ENCODE measurements around the gene TACO1.

TACO1 gene

DNA sequence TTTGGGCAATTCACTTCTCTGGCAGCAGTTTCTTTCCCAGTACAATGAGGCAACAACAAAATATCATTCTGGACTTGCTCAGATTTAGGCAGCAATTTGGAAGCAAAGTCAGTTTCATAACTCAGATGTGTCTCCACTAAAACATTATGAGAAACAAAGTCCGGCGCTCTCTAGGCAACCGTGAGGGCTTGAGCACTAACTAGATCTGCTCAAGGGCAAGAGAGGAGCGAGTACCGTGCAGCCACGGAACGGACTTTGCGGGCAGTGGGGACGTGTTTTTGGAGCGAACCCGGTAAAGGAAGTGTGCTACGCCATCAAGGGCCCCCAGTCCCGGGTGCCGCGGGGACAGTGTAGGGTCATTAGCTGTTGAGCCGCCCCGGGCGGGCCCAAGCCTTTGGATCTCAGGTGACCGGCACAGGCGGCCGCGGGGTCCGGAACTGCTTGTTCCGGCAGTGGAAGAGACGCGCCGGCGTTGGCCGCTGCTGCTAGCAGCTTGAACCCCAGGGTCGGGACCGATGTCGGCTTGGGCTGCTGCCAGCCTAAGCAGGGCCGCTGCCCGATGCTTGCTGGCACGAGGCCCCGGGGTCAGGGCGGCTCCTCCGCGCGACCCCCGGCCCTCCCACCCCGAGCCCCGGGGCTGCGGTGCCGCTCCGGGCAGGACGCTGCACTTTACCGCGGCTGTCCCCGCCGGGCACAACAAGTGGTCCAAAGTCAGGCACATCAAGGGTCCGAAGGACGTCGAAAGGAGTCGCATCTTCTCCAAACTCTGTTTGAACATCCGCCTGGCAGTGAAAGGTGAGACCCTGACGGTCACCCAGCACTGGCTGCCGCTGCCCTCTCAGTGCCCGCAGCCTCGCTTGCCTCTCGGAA, at the start of gene TACO1:
Gene TACO1 (plus strand): TSS at position 327 of the 870 bp plus-strand sequence. CDS start 189 bp downstream, at position 516.
- Mint-ChIP-seq H3K4me1 (ENCODE audit: low read depth) (peaks cover 33% of the 10 kb centered on the region), H3K36me3 (ENCODE audit: low read depth) (peaks cover 15% of the 10 kb centered on the region), H3K4me3 (peak within 1 kb of the TSS; percentile 95), H3K27me3 (ENCODE audit: low read depth) (no peaks in the 10 kb centered on the region), H3K27ac (peak within 1 kb of the TSS; percentile 91), H3K9me3 (no peaks in the 10 kb centered on the region)

- peaks cover 31% of the 10 kb centered on the region for H3K36me3 Mint-ChIP-seq (ENCODE audit: low read depth)
- H3K27ac Mint-ChIP-seq: peak overlapping the region; percentile 74
- H3K4me1 Mint-ChIP-seq (ENCODE audit: low read depth): peaks cover 36% of the 10 kb centered on the region
- no peaks in the 10 kb centered on the region for H3K27me3 Mint-ChIP-seq (ENCODE audit: low read depth)
- peak overlapping the region; percentile 96 for H3K4me3 Mint-ChIP-seq
- no peaks in the 10 kb centered on the region for H3K9me3 Mint-ChIP-seq
Measured at GRCh38 chr17:63552211-63552610, 48.5 kb upstream of the TACO1 start.

GRCh38 chr17:63555500-63556156, 45.1 kb upstream of the TACO1 start:
- Mint-ChIP-seq H3K27me3 (ENCODE audit: low read depth) (no peaks in the 10 kb centered on the region), H3K9me3 (no peaks in the 10 kb centered on the region), H3K4me1 (ENCODE audit: low read depth) (peaks cover 39% of the 10 kb centered on the region), H3K4me3 (no peak overlapping the region), H3K27ac (no peak overlapping the region), H3K36me3 (ENCODE audit: low read depth) (peaks cover 31% of the 10 kb centered on the region)

DNA sequence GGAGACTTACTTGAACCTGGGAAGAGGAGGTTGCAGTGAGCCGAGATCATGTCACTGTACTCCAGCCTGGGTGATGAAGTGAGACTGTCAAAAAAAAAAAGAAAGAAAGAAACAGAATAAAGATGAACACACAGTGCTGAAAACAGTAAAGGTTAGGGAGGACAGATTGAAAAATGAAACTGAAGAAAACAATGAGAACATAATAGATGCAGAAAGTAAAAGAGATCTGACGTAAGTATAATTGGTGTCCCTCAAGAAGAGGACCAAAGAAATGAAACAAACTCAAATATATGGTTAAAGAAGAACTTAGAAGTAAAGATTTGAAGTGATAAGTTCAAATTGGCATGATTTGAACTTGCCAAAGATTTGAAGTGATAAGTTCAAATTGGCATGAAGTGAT, 43.3 kb upstream of the TACO1 start:
- H3K27ac Mint-ChIP-seq: no peak overlapping the region
- no peaks in the 10 kb centered on the region for H3K9me3 Mint-ChIP-seq
- peaks cover 34% of the 10 kb centered on the region for H3K4me1 Mint-ChIP-seq (ENCODE audit: low read depth)
- H3K36me3 Mint-ChIP-seq (ENCODE audit: low read depth): peaks cover 26% of the 10 kb centered on the region
- H3K4me3 Mint-ChIP-seq: no peak overlapping the region
- no peaks in the 10 kb centered on the region for H3K27me3 Mint-ChIP-seq (ENCODE audit: low read depth)

- H3K4me1 Mint-ChIP-seq (ENCODE audit: low read depth): peaks cover 34% of the 10 kb centered on the region
Measured at GRCh38 chr17:63558441-63558840, 42.3 kb upstream of the TACO1 start.

GRCh38 chr17:63561819-63562218, 38.9 kb upstream of the TACO1 start:
- no peaks in the 10 kb centered on the region for H3K9me3 Mint-ChIP-seq
- H3K27ac Mint-ChIP-seq: peak overlapping the region; percentile 15
- H3K36me3 Mint-ChIP-seq (ENCODE audit: low read depth): peaks cover 3% of the 10 kb centered on the region
- no peak overlapping the region for H3K4me3 Mint-ChIP-seq
- peaks cover 19% of the 10 kb centered on the region for H3K4me1 Mint-ChIP-seq (ENCODE audit: low read depth)
- H3K27me3 Mint-ChIP-seq (ENCODE audit: low read depth): no peaks in the 10 kb centered on the region

More at GRCh38 chr17:63558441-63558840, 42.3 kb upstream of the TACO1 start:
- H3K4me3 Mint-ChIP-seq: no peak overlapping the region
- H3K27me3 Mint-ChIP-seq (ENCODE audit: low read depth): no peaks in the 10 kb centered on the region
- peaks cover 23% of the 10 kb centered on the region for H3K36me3 Mint-ChIP-seq (ENCODE audit: low read depth)
- no peak overlapping the region for H3K27ac Mint-ChIP-seq
- H3K9me3 Mint-ChIP-seq: no peaks in the 10 kb centered on the region

GRCh38 chr17:63563339-63563738, 37.4 kb upstream of the TACO1 start:
- Mint-ChIP-seq H3K27ac (no peak overlapping the region), H3K4me3 (no peak overlapping the region), H3K36me3 (ENCODE audit: low read depth) (no peaks in the 10 kb centered on the region), H3K4me1 (ENCODE audit: low read depth) (peaks cover 14% of the 10 kb centered on the region), H3K9me3 (no peaks in the 10 kb centered on the region), H3K27me3 (ENCODE audit: low read depth) (no peaks in the 10 kb centered on the region)

DNA sequence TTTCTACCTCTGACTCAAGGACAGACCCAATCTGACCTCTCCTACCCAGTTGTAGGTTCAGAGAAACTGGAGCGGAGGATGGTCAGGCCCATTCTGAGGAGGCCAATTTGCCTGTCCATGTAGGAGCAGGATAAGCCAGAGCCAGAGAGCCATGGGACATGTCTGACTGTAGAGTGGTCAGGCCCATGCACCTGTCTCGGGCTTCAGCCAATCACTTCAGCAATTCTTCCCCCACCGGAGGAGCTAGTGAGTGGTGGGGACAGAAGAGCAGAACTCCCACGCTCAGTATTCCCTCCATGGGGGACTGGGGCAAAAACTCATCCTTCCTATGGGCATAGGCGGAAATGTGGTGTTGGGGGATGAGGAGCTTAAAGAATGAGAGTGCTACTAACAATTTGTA, 36.1 kb upstream of the TACO1 start:
- no peak overlapping the region for H3K27ac Mint-ChIP-seq
- H3K4me3 Mint-ChIP-seq: no peak overlapping the region
- H3K36me3 Mint-ChIP-seq (ENCODE audit: low read depth): no peaks in the 10 kb centered on the region
- no peaks in the 10 kb centered on the region for H3K27me3 Mint-ChIP-seq (ENCODE audit: low read depth)
- peaks cover 16% of the 10 kb centered on the region for H3K4me1 Mint-ChIP-seq (ENCODE audit: low read depth)
- no peaks in the 10 kb centered on the region for H3K9me3 Mint-ChIP-seq

GRCh38 chr17:63567229-63567628, 33.5 kb upstream of the TACO1 start:
- no peak overlapping the region for H3K27ac Mint-ChIP-seq

DNA sequence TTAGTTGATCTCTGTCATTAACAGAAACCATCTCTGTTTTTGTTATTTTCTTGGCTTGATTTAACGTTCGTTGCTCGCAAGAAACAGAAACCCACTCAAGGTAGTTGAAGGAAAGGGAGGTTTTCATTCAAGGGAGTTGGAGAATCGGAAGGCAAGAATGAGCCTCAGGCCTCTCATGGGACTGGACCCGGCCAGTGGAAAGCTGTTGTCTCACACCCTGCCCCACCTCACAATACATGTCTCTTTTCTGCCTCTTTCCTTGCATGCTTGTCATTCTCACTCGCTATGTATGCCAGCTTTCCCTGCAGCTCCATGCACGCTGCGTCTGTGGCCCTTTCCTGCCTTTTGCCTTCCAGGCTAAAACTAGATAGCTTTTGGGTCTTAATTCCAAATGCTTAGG, 32.1 kb upstream of the TACO1 start:
- Mint-ChIP-seq H3K9me3 (no peaks in the 10 kb centered on the region), H3K4me1 (ENCODE audit: low read depth) (peaks cover 10% of the 10 kb centered on the region), H3K27me3 (ENCODE audit: low read depth) (no peaks in the 10 kb centered on the region), H3K4me3 (no peak overlapping the region), H3K27ac (no peak overlapping the region), H3K36me3 (ENCODE audit: low read depth) (no peaks in the 10 kb centered on the region)

More at GRCh38 chr17:63567229-63567628, 33.5 kb upstream of the TACO1 start:
- Mint-ChIP-seq H3K4me1 (ENCODE audit: low read depth) (peaks cover 14% of the 10 kb centered on the region), H3K9me3 (no peaks in the 10 kb centered on the region), H3K4me3 (no peak overlapping the region), H3K36me3 (ENCODE audit: low read depth) (no peaks in the 10 kb centered on the region), H3K27me3 (ENCODE audit: low read depth) (no peaks in the 10 kb centered on the region)

- H3K27me3 Mint-ChIP-seq (ENCODE audit: low read depth): no peaks in the 10 kb centered on the region
- H3K4me3 Mint-ChIP-seq: no peak overlapping the region
- H3K27ac Mint-ChIP-seq: no peak overlapping the region
- H3K9me3 Mint-ChIP-seq: no peaks in the 10 kb centered on the region
- peaks cover 5% of the 10 kb centered on the region for H3K36me3 Mint-ChIP-seq (ENCODE audit: low read depth)
- peaks cover 10% of the 10 kb centered on the region for H3K4me1 Mint-ChIP-seq (ENCODE audit: low read depth)
Measured at GRCh38 chr17:63571632-63572310, 28.9 kb upstream of the TACO1 start.

- Mint-ChIP-seq H3K4me1 (ENCODE audit: low read depth) (peaks cover 13% of the 10 kb centered on the region), H3K9me3 (no peaks in the 10 kb centered on the region), H3K27me3 (ENCODE audit: low read depth) (no peaks in the 10 kb centered on the region), H3K4me3 (no peak overlapping the region), H3K27ac (no peak overlapping the region), H3K36me3 (ENCODE audit: low read depth) (peaks cover 6% of the 10 kb centered on the region)
Measured at GRCh38 chr17:63573634-63574033, 27.1 kb upstream of the TACO1 start.

- Mint-ChIP-seq H3K36me3 (ENCODE audit: low read depth) (peaks cover 28% of the 10 kb centered on the region), H3K9me3 (no peaks in the 10 kb centered on the region), H3K27me3 (ENCODE audit: low read depth) (no peaks in the 10 kb centered on the region), H3K4me1 (ENCODE audit: low read depth) (peaks cover 12% of the 10 kb centered on the region), H3K27ac (peak overlapping the region; percentile 20), H3K4me3 (no peak overlapping the region)
Measured at GRCh38 chr17:63578027-63578768, 22.5 kb upstream of the TACO1 start.

GRCh38 chr17:63578769-63579111, 22.0 kb upstream of the TACO1 start:
- no peak overlapping the region for H3K4me3 Mint-ChIP-seq
- H3K27me3 Mint-ChIP-seq (ENCODE audit: low read depth): no peaks in the 10 kb centered on the region
- H3K27ac Mint-ChIP-seq: no peak overlapping the region
- H3K4me1 Mint-ChIP-seq (ENCODE audit: low read depth): peaks cover 11% of the 10 kb centered on the region
- H3K36me3 Mint-ChIP-seq (ENCODE audit: low read depth): peaks cover 31% of the 10 kb centered on the region
- H3K9me3 Mint-ChIP-seq: no peaks in the 10 kb centered on the region

Measured in T-helper 1 cell treated with Interleukin-12 subunit alpha and Interleukin-12 subunit beta and Interleukin-4 antibody, amounts not matched to agents 30 μg/mL and 1 μg/mL, for 36 hours (primary cell).